ENCODE results near the gene SYNGAP1. TPM values are rescaled to one million over a fixed set of nuclear protein-coding genes. Genes with fewer than 3 reads are reported as not detected.

The SYNGAP1 gene
- total and polyA plus RNA-seq, 9 of the 15 experiments (the other 6 are each of a cell fraction or from before 2014, with no cell fraction given): 0.01 to 22.8 (median 3.2) TPM

DNA sequence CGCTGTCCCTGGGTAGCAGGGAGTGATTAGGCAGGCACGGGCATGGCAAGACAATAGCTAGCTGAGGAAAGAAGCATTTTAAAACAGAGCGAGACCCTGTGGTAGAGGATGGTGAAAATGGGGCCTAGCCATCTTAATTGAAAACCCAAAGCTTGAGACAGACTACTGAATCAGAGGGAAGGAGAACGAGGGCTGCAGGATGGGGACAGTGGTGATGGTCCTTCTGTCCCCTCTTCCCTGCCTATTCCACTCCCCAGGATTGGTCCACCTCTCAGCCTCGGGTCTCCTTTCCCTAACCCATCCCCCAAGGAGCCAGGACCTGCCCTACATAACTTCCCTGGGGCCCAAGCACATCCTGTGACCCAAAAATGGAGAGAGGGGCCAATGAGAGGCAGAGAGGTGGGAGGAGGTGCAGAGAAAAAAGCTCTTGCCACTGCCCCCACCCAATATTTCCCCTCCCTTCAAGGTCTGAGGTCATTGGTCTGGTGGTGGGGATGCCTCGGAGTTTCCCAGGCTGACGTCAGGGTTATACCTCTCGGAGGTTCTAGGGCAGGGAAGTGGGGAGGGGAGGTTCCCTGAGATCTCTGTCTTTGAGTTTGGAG is 1.1 kb upstream of the SYNGAP1 start (continued):
- TF ChIP-seq, protein P1, sequence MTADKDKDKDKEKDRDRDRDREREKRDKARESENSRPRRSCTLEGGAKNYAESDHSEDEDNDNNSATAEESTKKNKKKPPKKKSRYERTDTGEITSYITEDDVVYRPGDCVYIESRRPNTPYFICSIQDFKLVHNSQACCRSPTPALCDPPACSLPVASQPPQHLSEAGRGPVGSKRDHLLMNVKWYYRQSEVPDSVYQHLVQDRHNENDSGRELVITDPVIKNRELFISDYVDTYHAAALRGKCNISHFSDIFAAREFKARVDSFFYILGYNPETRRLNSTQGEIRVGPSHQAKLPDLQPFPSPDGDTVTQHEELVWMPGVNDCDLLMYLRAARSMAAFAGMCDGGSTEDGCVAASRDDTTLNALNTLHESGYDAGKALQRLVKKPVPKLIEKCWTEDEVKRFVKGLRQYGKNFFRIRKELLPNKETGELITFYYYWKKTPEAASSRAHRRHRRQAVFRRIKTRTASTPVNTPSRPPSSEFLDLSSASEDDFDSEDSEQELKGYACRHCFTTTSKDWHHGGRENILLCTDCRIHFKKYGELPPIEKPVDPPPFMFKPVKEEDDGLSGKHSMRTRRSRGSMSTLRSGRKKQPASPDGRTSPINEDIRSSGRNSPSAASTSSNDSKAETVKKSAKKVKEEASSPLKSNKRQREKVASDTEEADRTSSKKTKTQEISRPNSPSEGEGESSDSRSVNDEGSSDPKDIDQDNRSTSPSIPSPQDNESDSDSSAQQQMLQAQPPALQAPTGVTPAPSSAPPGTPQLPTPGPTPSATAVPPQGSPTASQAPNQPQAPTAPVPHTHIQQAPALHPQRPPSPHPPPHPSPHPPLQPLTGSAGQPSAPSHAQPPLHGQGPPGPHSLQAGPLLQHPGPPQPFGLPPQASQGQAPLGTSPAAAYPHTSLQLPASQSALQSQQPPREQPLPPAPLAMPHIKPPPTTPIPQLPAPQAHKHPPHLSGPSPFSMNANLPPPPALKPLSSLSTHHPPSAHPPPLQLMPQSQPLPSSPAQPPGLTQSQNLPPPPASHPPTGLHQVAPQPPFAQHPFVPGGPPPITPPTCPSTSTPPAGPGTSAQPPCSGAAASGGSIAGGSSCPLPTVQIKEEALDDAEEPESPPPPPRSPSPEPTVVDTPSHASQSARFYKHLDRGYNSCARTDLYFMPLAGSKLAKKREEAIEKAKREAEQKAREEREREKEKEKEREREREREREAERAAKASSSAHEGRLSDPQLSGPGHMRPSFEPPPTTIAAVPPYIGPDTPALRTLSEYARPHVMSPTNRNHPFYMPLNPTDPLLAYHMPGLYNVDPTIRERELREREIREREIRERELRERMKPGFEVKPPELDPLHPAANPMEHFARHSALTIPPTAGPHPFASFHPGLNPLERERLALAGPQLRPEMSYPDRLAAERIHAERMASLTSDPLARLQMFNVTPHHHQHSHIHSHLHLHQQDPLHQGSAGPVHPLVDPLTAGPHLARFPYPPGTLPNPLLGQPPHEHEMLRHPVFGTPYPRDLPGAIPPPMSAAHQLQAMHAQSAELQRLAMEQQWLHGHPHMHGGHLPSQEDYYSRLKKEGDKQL (CRISPR knock-in tag; IDR thresholded peaks at IDR 0.05; ENCODE audit: borderline replicate concordance): no peak
- 0 out of 2 replicates have a peak, but pooled peaks have one; percentile 30 for TF ChIP-seq ZBTB34 (CRISPR knock-in tag; IDR thresholded peaks at IDR 0.05)
- TF ChIP-seq CTCFL (IDR thresholded peaks at IDR 0.05; ENCODE audit: borderline replicate concordance, insufficient read depth, low read depth, low read length, poor library complexity, severe bottlenecking): no peak
- TF ChIP-seq BRF1 (IDR thresholded peaks at IDR 0.05; ENCODE audit: borderline replicate concordance, extremely low read depth, insufficient read length): no peak
- no peak for TF ChIP-seq ZNF444 (CRISPR knock-in tag; IDR thresholded peaks at IDR 0.05)
- no peak for TF ChIP-seq MNT (conservative IDR thresholded peaks at IDR 0.05)
- TF ChIP-seq NR4A1 (CRISPR knock-in tag; IDR thresholded peaks at IDR 0.05): peak; percentile 77; the same call in 1 of the 2 replicates
- TF ChIP-seq NR4A1 (tag; IDR thresholded peaks at IDR 0.05): peak; percentile 79; the same call in 1 of the 2 replicates
- TF ChIP-seq ZC3H4 (CRISPR knock-in tag; IDR thresholded peaks at IDR 0.05; ENCODE audit: borderline replicate concordance): peak; percentile 78; the same call in 1 of the 2 replicates
- no peak for TF ChIP-seq CCAR2 (IDR thresholded peaks at IDR 0.05; ENCODE audit: low read depth, low read length)
- TF ChIP-seq NFXL1 (CRISPR knock-in tag; IDR thresholded peaks at IDR 0.05): no peak
- TF ChIP-seq, protein P2, sequence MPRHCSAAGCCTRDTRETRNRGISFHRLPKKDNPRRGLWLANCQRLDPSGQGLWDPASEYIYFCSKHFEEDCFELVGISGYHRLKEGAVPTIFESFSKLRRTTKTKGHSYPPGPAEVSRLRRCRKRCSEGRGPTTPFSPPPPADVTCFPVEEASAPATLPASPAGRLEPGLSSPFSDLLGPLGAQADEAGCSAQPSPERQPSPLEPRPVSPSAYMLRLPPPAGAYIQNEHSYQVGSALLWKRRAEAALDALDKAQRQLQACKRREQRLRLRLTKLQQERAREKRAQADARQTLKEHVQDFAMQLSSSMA (CRISPR knock-in tag; IDR thresholded peaks at IDR 0.05): no peak
- TF ChIP-seq GTF2B (IDR thresholded peaks at IDR 0.05; ENCODE audit: extremely low read depth, insufficient read length): no peak
- TF ChIP-seq ZFP1 (CRISPR knock-in tag; IDR thresholded peaks at IDR 0.05): no peak
- 0 out of 2 replicates have a peak, but pooled peaks have one; percentile 11 for TF ChIP-seq LEF1 (IDR thresholded peaks at IDR 0.05)
